NB4 (cell line): ENCODE measurements around the gene DOK7.

Source experiments
- MYC ChIP-seq: IDR thresholded peaks from 2 replicates; pipeline ENCODE4 v1.6.1; 2011; ENCODE audit warnings: low read depth, low read length
- POLR2A ChIP-seq: IDR thresholded peaks from 2 replicates; pipeline ENCODE4 v1.6.1; 2011; ENCODE audit warnings: mild to moderate bottlenecking; ENCODE audit not compliant: insufficient read length; ENCODE audit errors: extremely low read depth
- TF ChIP-seq, protein P1 (sequence below): IDR thresholded peaks from one replicate; pipeline ENCODE4 v1.5.1; 2012; ENCODE audit warnings: low read depth, low read length

DNA sequence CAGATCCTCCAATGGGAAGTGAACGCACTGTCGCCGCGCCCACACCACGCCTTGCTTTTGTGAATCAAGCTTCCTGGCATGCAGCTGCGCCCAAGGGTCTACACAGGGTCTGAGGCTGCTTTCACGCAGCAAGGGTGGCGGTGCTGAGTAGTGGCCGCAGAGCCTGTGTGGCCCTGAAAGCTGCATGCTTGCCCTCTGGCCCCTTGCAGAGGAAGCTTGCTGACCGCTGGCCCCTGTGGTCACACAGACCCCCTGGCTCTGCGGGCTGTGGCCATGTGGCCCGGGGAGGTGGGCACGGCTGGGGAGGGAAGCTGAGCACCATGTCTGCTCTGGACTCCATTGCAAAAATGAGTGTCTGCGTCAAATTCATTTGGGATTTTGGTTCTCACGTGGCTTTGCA is 8.8 kb downstream of the DOK7 start:
- TF ChIP-seq, protein P1, sequence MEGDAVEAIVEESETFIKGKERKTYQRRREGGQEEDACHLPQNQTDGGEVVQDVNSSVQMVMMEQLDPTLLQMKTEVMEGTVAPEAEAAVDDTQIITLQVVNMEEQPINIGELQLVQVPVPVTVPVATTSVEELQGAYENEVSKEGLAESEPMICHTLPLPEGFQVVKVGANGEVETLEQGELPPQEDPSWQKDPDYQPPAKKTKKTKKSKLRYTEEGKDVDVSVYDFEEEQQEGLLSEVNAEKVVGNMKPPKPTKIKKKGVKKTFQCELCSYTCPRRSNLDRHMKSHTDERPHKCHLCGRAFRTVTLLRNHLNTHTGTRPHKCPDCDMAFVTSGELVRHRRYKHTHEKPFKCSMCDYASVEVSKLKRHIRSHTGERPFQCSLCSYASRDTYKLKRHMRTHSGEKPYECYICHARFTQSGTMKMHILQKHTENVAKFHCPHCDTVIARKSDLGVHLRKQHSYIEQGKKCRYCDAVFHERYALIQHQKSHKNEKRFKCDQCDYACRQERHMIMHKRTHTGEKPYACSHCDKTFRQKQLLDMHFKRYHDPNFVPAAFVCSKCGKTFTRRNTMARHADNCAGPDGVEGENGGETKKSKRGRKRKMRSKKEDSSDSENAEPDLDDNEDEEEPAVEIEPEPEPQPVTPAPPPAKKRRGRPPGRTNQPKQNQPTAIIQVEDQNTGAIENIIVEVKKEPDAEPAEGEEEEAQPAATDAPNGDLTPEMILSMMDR, result no peak
- TF ChIP-seq POLR2A (no peak), MYC (no peak)
